NCI-H345 treated with DMSO at 0.1 percent for 48 hours (cell line): Measurements from ENCODE around the gene CRIM1.

Source experiments
- DNase-seq: peaks from one replicate; lab custom pipeline; 2025; ENCODE audit not compliant: unreplicated experiment; lab: John Stamatoyannopoulos, UW

CRIM1 gene

GRCh38 chr2:36511858-36512603 is 156.5 kb downstream of the CRIM1 start:
- no peak for DNase-seq

GRCh38 chr2:36512705-36513104 is 157.1 kb downstream of the CRIM1 start:
- DNase-seq, result no peak

- DNase-seq, result no peak
Observed at GRCh38 chr2:36513661-36514060, 158.1 kb downstream of the CRIM1 start.

- no peak for DNase-seq
Observed at GRCh38 chr2:36515538-36515937, 160.0 kb downstream of the CRIM1 start.

GRCh38 chr2:36516136-36516870 is 160.7 kb downstream of the CRIM1 start:
- no peak for DNase-seq

GRCh38 chr2:36520431-36520830 is 164.9 kb downstream of the CRIM1 start:
- no peak for DNase-seq

- DNase-seq, result no peak
Observed at GRCh38 chr2:36523153-36523552, 167.6 kb downstream of the CRIM1 start.

GRCh38 chr2:36525245-36525644 is 169.7 kb downstream of the CRIM1 start:
- DNase-seq, result no peak

GRCh38 chr2:36526226-36526625 is 170.6 kb downstream of the CRIM1 start:
- no peak for DNase-seq

- DNase-seq, result no peak
Observed at GRCh38 chr2:36528274-36528673, 172.7 kb downstream of the CRIM1 start.

- DNase-seq, result no peak
Observed at GRCh38 chr2:36528766-36529392, 173.3 kb downstream of the CRIM1 start.

GRCh38 chr2:36530178-36530982 is 174.8 kb downstream of the CRIM1 start:
- no peak for DNase-seq

GRCh38 chr2:36530983-36531354 is 175.4 kb downstream of the CRIM1 start:
- no peak for DNase-seq

- DNase-seq, result no peak
Observed at GRCh38 chr2:36534275-36534799, 178.8 kb downstream of the CRIM1 start.

GRCh38 chr2:36535099-36535498 is 179.5 kb downstream of the CRIM1 start:
- no peak for DNase-seq

- DNase-seq, result no peak
Observed at GRCh38 chr2:36536776-36537175, 181.2 kb downstream of the CRIM1 start.

- DNase-seq, result peak; percentile 95
Observed at GRCh38 chr2:36538335-36538734, 182.8 kb downstream of the CRIM1 start.

GRCh38 chr2:36539631-36540030 is 184.1 kb downstream of the CRIM1 start:
- no peak for DNase-seq

GRCh38 chr2:36540986-36541754 is 185.6 kb downstream of the CRIM1 start:
- DNase-seq, result no peak

GRCh38 chr2:36541891-36542595 is 186.5 kb downstream of the CRIM1 start:
- DNase-seq, result no peak
